Calu3 (cell line): Measurements from ENCODE around the gene CD36. TPM values are rescaled to one million over a fixed set of nuclear protein-coding genes. Genes with fewer than 3 reads are reported as not detected.

ENCODE experiments used
- BruUV-seq: library from RNA; stranded (reverse); fragments of 400-500 nt; replicated peaks from 2 replicates; lab custom pipeline; 2021; lab: Mats Ljungman, UMichigan
- CTCF ChIA-PET: fragments of 300-600 bp; sonication (Branson Sonifier 250); formaldehyde crosslinking; loops from one replicate; lab custom pipeline; 2022; ENCODE audit warnings: antibody characterized with exemption; lab: Charles Lee
- DNase-seq: peaks from one replicate; pipeline ENCODE4 v3.0.0; 2022
- H3K27ac Mint-ChIP-seq: one replicate; pipeline ENCODE4 v1.8.0; 2022; ENCODE audit warnings: mixed read lengths; ENCODE audit not compliant: unreplicated experiment
- H3K27me3 Mint-ChIP-seq: one replicate; pipeline ENCODE4 v1.8.0; 2022; ENCODE audit warnings: mixed read lengths; ENCODE audit not compliant: unreplicated experiment
- H3K36me3 Mint-ChIP-seq: one replicate; pipeline ENCODE4 v1.8.0; 2022; ENCODE audit warnings: mild to moderate bottlenecking, moderate library complexity, mixed read lengths; ENCODE audit not compliant: insufficient read depth, unreplicated experiment
- H3K4me1 Mint-ChIP-seq: one replicate; pipeline ENCODE4 v1.8.0; 2022; ENCODE audit warnings: mild to moderate bottlenecking, low read depth, mixed read lengths; ENCODE audit not compliant: unreplicated experiment
- H3K4me3 Mint-ChIP-seq: one replicate; pipeline ENCODE4 v1.8.0; 2022; ENCODE audit warnings: mild to moderate bottlenecking, low read depth, moderate library complexity, mixed read lengths; ENCODE audit not compliant: unreplicated experiment
- H3K9me3 Mint-ChIP-seq: one replicate; pipeline ENCODE4 v1.8.0; 2022; ENCODE audit warnings: low read depth, mixed read lengths; ENCODE audit not compliant: unreplicated experiment
- CTCF ChIP-seq: fragments of 200-600 bp; IDR thresholded peaks from one replicate; pipeline ENCODE4 v1.8.0; 2022; ENCODE audit warnings: antibody characterized with exemption; ENCODE audit not compliant: unreplicated experiment
- intact Hi-C: fragments of 100-400 bp; cut with micrococcal nuclease; formaldehyde crosslinking; loops from one replicate; pipeline ENCODE4 v1.10.0; 2022; ENCODE audit not compliant: unreplicated experiment
- total RNA-seq: library from RNA; stranded (reverse); gene quantifications from 2 replicates; pipeline ENCODE4 v1.2.3, GENCODE V29; 2022

The CD36 gene
- total RNA-seq, 1 experiment from 2014 or later = not detected

GRCh38 chr7:80699721-80700256 lies 61.3 kb downstream of the CD36 start:
- no peak for TF ChIP-seq CTCF
- BruUV-seq = no TSS peak
- peaks cover 1% of the 10 kb centered on the region for H3K4me1 Mint-ChIP-seq
- DNase-seq = no peak
- H3K4me3 Mint-ChIP-seq = no peak overlapping the region
- intact Hi-C loops = loop anchor here (1.0 to 5.0 kb wide), 3 partner anchors 33 to 773 kb away; no protein-coding TSS in a partner anchor
- H3K36me3 Mint-ChIP-seq = no peaks in the 10 kb centered on the region
- no peak overlapping the region for H3K27ac Mint-ChIP-seq
- CTCF ChIA-PET = no interaction called here
- H3K9me3 Mint-ChIP-seq = no peaks in the 10 kb centered on the region
- no peaks in the 10 kb centered on the region for H3K27me3 Mint-ChIP-seq

- BruUV-seq = no TSS peak
- no peak for TF ChIP-seq CTCF
- no peaks in the 10 kb centered on the region for H3K9me3 Mint-ChIP-seq
- intact Hi-C loops = no loop called here
- CTCF ChIA-PET = no interaction called here
- DNase-seq = no peak
- peaks cover 10% of the 10 kb centered on the region for H3K4me1 Mint-ChIP-seq
- no peaks in the 10 kb centered on the region for H3K36me3 Mint-ChIP-seq
- no peak overlapping the region for H3K4me3 Mint-ChIP-seq
- H3K27ac Mint-ChIP-seq = no peak overlapping the region
- no peaks in the 10 kb centered on the region for H3K27me3 Mint-ChIP-seq
These were observed 64.8 kb downstream of the CD36 start for GRCh38 chr7:80703272-80703671.

GRCh38 chr7:80705130-80705781 lies 66.8 kb downstream of the CD36 start:
- intact Hi-C loops = no loop called here
- H3K36me3 Mint-ChIP-seq = no peaks in the 10 kb centered on the region
- no peaks in the 10 kb centered on the region for H3K9me3 Mint-ChIP-seq
- no peak for TF ChIP-seq CTCF
- peaks cover 10% of the 10 kb centered on the region for H3K4me1 Mint-ChIP-seq
- no peak for DNase-seq
- H3K27me3 Mint-ChIP-seq = no peaks in the 10 kb centered on the region
- CTCF ChIA-PET = no interaction called here
- no TSS peak for BruUV-seq
- H3K4me3 Mint-ChIP-seq = no peak overlapping the region
- peak overlapping the region; percentile 51 for H3K27ac Mint-ChIP-seq

GRCh38 chr7:80707318-80707717 lies 68.9 kb downstream of the CD36 start:
- DNase-seq = no peak
- Mint-ChIP-seq H3K36me3 (no peaks in the 10 kb centered on the region), H3K4me3 (no peak overlapping the region), H3K9me3 (no peaks in the 10 kb centered on the region), H3K4me1 (peaks cover 10% of the 10 kb centered on the region), H3K27ac (no peak overlapping the region), H3K27me3 (no peaks in the 10 kb centered on the region)
- TF ChIP-seq CTCF = no peak
- CTCF ChIA-PET = no interaction called here
- BruUV-seq = no TSS peak
- intact Hi-C loops = no loop called here
